HG02852 (cell line): ENCODE results near the gene CPPED1.
A peak's percentile ranks its signal among the peaks of the same experiment; 100 is the strongest.
"Not testable (repeated sequence)": the region's sequence is repeated elsewhere in the genome, so short reads cannot be mapped to it uniquely, and the experiment has no call there.

Source experiments
- ATAC-seq: cut with Tn5 transposase; IDR thresholded peaks from one replicate; pipeline ENCODE4 v1.9.1; 2021; ENCODE audit warnings: mild to moderate bottlenecking, moderate library complexity; ENCODE audit not compliant: unreplicated experiment

Gene CPPED1

DNA sequence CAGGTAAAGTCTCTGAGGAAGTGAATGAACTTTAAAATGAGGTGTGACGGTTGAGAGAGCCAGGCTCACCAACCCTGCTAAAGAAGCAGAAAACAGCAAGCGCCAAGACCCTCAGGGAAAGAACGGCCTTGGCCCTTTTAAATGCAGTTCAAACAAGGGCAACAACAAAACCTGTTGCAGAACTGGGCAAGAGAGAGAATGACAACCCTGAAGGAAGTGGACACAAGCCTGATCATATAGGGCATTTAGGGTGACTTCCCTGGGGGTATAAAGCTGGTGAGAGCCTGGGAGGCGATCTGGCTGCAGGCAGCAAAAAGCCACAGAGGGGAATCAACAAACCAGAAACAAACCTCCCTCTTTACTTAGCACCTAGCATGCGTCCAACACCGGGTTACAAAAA lies 1.0 kb downstream of the CPPED1 start:
- ATAC-seq: no peak

- ATAC-seq: no peak
Observed at GRCh38 chr16:12802048-12802447, 1.6 kb downstream of the CPPED1 start.

DNA sequence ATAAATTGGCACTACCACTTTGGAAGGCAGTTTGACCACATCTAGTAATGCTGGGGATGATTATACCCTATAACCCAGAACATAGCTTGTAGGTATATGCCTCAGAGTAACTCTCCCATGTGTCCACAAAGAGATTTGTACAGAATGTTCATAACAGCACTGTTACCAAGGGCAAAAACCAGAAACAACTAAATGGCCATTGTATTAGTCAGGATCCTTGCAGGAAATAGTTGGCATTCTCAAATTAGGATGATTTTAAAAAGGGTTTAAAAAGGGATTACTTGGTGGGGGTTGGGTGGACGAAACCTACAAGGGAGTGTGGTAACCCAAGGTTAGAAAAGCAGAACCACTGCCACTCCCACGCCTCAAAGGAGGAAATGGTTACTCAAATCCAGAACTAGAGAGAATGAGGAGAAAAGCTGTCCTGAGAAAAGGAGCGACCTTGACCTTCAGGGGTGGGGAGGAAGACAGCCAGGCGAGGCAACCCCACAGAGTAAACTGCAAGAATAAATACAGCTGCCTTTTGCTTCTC lies 2.1 kb downstream of the CPPED1 start:
- peak; percentile 48 for ATAC-seq

DNA sequence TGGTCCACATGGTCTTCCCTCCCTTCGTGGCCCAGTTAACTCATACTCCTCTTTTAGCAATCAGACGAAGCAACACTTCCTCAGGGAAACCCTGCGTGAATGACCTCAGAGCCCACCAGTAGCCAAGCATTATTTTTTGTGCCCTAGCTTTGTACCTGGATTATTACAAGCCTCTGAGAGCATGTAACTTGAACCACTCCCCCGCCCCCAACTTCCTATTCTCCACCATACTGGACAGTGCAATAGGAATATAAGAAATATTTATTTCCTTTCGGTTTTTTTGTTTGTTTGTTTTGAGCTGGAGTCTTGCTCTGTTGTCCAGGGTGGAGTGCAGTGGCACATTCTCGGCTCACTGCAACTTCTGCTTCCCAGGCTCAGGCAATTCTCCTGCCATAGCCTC lies 2.9 kb downstream of the CPPED1 start:
- no peak for ATAC-seq

DNA sequence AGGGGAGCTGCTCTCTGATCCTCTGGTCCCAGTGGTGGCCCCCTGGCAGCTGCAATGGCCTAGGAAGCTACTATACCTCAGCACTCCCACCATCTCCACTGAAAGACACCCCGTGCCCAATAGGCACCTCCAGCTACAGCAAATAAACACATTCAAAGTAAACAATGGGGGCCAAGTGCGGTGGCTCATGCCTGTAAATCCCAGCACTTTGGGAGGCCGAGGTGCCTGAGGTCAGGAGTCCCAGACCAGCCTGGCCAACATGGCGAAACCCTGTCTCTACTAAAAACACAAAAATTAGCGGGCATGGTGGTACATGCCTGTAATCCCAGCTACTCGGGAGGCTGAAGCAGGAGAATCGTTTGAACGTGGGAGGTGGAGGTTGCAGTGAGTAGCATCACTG lies 3.7 kb downstream of the CPPED1 start:
- not testable (repeated sequence) for ATAC-seq

GRCh38 chr16:12798846-12799245 lies 4.8 kb downstream of the CPPED1 start:
- no peak for ATAC-seq

DNA sequence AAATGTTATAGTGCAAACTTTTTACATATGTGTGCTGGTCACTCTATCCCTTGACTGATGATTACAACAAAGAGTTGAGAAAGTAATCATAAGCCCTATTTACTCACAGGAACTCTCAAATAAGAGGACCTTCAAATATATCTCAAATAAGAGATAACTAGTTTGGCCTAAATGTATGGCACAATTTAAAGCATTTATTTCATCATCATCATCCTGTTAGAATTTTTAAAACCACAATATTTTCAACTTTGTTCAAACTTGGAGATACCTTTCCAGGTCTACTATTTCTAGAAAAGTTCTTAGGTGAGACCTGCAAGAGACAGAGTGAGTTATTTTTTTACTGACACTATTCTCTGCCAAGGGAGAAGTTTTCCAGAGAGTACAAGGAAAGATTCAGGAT lies 5.5 kb downstream of the CPPED1 start:
- no peak for ATAC-seq

GRCh38 chr16:12796498-12796897 lies 7.2 kb downstream of the CPPED1 start:
- no peak for ATAC-seq

GRCh38 chr16:12794486-12795387 lies 8.9 kb downstream of the CPPED1 start:
- ATAC-seq: no peak

- ATAC-seq: no peak
Observed at GRCh38 chr16:12793865-12794240, 9.8 kb downstream of the CPPED1 start.

GRCh38 chr16:12793120-12793864 lies 10.4 kb downstream of the CPPED1 start:
- no peak for ATAC-seq

- ATAC-seq: not testable (repeated sequence)
Observed at GRCh38 chr16:12792528-12792927, 11.2 kb downstream of the CPPED1 start.

- no peak for ATAC-seq
Observed at GRCh38 chr16:12791340-12791739, 12.3 kb downstream of the CPPED1 start.

DNA sequence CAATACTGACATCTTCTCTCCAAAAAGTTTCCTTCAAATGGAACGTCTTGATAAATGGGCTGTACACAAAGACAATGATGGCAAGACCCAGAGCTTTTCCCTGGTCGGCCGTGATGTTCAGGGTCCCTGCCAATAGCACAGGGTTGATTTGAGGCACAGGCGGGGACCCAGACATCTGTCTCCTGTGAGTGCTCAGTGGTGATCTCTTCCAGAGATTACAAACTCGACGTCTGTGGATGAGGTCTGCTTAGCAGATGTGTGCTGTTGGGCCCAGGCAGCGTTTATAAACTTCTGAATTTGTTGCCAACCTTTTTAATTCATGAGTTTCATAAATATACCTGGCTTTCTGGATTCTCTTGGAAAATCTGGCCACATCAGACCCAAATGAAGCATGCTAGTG lies 14.9 kb downstream of the CPPED1 start:
- ATAC-seq: no peak

DNA sequence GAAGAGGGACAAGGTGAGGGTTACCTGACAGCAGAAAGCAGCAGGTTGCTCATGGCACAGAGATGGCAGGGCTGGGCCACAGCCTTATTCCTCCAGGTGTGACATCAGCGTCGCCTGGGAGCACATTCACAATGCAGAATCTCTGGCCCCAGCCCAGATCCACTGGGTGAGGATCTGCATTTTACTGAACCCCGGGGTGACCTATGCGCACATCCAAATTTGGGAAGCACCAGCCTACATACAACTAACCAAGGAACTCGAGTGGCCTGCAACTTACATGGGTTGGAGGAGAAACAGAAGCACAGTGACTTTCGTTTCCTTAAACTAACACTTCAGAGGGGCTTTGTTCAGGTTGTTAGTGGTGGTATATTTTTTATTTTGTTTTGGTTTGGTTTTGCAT lies 17.6 kb downstream of the CPPED1 start:
- no peak for ATAC-seq

- no peak for ATAC-seq
Observed at GRCh38 chr16:12784076-12784475, 19.6 kb downstream of the CPPED1 start.

- ATAC-seq: no peak
Observed at GRCh38 chr16:12781777-12782176, 21.9 kb downstream of the CPPED1 start.

GRCh38 chr16:12780467-12780866 lies 23.2 kb downstream of the CPPED1 start:
- ATAC-seq: no peak

DNA sequence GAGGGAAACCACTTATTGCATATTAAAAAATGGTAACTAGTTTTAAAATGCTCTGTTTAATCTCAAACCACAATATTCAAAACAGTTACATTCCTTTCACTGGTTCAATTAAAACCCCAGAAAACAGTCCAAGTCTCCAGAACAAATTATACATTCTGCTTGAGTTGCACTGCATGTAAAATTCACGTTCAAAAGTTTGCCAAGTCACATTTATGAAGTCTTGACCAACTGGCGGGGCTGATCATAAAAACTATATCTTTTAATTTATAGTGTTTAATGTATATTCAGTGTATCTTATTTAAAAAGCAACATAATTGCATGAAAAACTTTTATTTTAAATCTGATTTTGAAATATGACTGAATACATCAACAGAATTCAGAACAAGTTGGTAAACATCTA lies 25.0 kb downstream of the CPPED1 start:
- ATAC-seq: no peak

- no peak for ATAC-seq
Observed at GRCh38 chr16:12775656-12776236, 27.9 kb downstream of the CPPED1 start.

DNA sequence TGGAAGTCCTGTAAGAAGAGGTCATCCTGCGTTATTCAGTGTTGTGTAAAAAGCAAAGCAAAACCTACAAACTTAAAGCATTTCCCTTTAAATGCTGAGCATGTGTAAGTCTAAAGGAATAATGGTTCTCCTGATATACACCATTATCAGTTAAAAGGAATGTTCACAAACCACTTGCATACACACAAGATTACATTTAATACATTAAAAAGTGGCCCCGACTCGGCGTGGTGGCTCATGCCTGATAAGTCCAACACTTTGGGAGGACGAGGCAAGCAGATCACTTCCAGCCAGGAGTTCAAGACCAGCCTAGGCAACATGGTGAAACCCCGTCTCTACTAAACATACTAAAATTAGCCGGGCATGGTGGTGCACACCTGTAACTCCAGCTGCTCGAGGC lies 30.5 kb downstream of the CPPED1 start:
- ATAC-seq: no peak
